Spleen (tissue), 7 donors: Measurements from ENCODE around the gene FGF14.

Experiments used
- CTCF ChIP-seq, 11 experiments: fragments of 200-600 bp in 7 of 11; fragments of 450-650 bp in 4 of 11; sonication (generic) in 4 of 11; IDR thresholded peaks in 8 of 11; conservative IDR thresholded peaks in 3 of 11; 1 replicate in 7 of 11; 2 replicates in 4 of 11; pipeline versions ENCODE4 v1.4.0 to v1.8.0; 2016 to 2021; ENCODE audit warnings: antibody characterized with exemption in 11 of 11, inconsistent platforms in 4 of 11, mild to moderate bottlenecking in 1 of 11
- POLR2AphosphoS5 ChIP-seq, 3 donors: sonication (generic); formaldehyde crosslinking; IDR thresholded peaks; one replicate each; pipeline ENCODE4 v1.5.1; 2017; ENCODE audit warnings: antibody characterized with exemption in 3 of 3
- donor health status: DM: no; HTN: no; CAD: no; lungs with moderate emphysema.
- donor health status: DM: no; HTN: no; CAD: no.
- donor health status: DM: no; HTN: no; CAD: no.

GRCh38 chr13:102073251-102073650 is 328.6 kb downstream of the FGF14 start:
- TF ChIP-seq CTCF (IDR thresholded peaks at IDR 0.05 in 8 of 11, conservative IDR thresholded peaks at IDR 0.05 in 3 of 11): no peak
- TF ChIP-seq POLR2AphosphoS5 (IDR thresholded peaks at IDR 0.05): no peak
